ENCODE measurements around the gene FOXS1.
A peak's percentile ranks its signal among the peaks of the same experiment; 100 is the strongest.
"Not testable (repeated sequence)": the region's sequence is repeated elsewhere in the genome, so short reads cannot be mapped to it uniquely, and the experiment has no call there.

The FOXS1 gene

DNA sequence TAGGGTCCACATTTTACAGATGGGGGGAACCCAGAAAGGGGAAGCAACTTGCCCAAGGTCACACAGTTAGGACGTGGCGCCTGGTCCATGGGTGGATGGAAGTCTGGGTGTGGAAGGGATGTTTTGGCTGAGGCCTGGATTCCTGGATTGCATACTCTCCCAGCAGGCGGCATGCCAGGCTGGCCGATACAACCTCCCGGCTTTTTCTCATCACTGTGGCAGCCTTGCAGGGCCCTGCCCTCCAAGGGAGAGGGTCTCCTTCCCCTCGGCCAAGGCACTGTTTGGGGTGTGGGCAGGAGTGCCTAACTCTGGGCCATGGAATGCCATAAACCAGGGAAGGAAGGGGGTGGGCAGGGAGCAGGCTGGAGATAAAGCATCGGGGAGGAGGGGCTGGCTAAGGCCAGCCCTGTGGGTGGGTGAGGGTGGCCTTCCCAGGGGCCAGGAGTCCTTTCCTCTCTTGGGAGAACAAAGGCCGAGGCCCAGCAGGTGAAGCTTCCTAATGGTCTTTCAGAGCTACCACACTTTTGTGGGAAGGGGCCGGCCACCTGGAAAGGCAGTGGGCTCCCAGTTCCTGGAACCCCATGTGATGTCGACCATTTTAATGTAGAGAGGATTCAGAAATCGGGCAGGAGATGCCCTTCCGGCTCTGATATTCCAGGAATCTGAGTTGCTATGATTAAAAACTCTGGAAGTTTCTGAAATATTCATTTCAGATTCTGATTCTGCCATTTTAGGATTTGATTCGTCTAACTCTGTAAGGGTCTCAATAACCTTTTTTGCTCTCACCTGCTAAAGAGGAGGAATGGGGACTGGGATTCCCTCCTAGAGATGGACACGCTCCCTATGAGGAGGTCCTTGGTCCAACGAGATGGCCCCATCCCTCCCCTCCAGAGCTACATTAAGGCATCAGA is 4.2 kb downstream of the FOXS1 start:
- no peak for DNase-seq (ENCODE audit: low read depth in 2 of 2)

DNA sequence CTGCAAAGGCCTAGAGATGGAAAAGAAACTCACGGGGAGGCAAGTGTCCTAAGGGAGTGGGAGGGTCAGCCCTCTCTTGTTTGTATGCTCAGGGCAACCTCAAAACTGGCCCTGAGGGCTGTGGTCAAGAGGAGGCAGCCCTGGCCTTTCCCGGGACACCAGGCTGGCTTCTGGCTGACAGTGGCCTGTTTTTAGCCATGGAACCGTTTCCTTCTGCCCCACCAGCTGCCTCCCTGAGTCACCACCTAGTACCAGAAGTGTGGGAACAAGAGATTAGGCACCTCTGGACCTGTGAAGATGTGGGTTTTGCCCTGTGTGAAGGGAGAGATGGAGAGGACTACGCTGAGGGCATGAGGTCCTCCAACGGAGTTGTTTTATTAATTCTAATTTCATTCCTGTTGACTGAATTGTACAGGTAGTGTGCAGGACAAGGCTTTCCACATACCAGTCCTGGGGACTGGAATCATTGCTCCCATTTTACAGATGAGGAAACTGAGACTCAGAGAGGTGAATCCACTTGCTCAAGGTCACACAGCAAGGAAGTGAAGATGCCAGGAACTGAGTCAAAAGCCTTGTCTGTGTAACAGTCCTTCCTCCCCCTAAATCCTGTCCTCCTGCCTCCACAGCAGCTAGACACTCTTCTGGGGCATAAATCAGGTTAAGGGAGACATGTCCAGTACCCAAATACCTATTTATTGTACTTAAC is 5.5 kb downstream of the FOXS1 start:
- DNase-seq (ENCODE audit: low read depth in 2 of 2), result no peak

- no peak for DNase-seq (ENCODE audit: low read depth in 2 of 2)
Observed at GRCh38 chr20:31838646-31839292, 6.6 kb downstream of the FOXS1 start.

- DNase-seq (ENCODE audit: low read depth in 2 of 2), result no peak
Observed at GRCh38 chr20:31837896-31838397, 7.5 kb downstream of the FOXS1 start.

DNA sequence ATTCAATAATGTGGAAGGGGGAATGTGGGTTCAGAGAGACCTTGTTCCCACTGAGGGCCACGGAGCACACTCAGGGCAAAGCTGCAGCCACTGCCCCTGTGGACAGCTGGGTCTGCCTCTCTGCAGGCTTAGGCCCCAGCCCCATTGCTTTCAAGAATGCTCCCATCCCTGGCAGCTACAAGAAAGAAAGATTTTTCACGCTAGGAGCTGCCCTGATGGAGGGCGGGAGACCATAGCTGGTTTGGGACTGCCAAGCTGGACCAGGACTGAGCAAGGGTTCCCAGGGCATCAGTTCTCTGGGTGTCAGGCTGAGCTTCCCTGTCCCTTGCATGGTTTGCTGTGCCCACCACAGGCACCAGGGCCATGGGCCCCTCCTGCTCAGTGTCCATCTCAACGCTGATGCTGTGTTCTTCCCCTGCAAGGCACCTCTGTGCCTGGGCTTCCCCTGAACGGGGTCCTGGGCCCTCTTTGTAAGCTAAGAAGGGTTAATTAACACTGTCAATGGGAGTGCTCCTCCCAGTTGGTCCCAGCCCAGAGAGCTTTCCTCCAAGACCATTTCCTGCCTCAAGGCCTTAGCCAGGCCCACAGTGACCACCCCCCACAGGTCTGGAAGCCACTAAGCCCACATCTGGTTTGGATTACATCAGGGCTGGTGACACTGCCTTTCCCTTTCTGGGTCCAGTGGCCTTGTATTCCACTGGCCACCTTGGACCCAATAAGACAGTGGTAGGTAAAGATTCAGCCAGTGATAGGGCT is 8.4 kb downstream of the FOXS1 start:
- no peak for DNase-seq (ENCODE audit: low read depth in 2 of 2)

DNA sequence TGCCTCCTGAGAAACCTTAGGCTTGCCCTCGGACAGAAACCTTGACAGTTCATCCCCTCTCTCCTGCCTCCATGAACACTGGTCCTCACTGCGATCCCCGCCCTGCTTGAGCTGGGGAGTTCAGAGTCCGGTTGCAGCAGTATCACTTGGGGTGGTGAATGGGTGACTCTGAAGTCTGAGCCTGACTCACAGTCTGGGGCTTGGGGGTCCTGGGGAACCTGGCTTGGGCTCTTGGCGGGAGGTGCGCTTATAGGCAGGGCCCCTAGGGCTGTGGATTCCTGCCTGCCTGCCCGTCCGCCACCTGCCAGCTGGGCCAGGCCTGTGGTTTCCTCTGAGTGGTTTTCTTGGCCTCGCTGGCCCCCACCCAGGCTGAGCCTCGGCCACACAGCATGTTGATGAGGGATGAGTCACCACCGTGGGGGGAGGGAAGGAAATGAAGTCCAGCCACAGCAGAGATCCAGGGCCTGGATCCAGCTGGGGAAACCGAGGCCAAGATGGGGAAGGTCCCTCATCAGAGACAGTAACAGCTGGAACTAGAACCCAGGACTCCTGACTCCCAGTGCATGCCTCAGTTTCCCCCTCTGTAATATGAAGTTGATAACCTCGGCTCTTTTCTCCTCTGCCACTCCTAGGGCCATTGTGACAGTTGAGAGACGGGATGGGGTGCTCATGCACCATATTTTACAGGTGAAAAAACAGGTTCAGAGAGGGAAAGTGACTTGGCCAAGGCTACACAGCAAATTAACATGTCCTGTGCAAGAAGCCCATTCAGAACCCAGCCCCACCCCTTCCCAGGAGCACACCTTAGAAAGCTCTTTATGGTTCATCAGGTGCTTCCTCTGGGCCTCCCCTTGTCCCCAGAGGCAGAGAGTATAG is 9.2 kb downstream of the FOXS1 start:
- peak in 1 of 2 donors; percentile 5 for DNase-seq (ENCODE audit: low read depth in 2 of 2)

DNA sequence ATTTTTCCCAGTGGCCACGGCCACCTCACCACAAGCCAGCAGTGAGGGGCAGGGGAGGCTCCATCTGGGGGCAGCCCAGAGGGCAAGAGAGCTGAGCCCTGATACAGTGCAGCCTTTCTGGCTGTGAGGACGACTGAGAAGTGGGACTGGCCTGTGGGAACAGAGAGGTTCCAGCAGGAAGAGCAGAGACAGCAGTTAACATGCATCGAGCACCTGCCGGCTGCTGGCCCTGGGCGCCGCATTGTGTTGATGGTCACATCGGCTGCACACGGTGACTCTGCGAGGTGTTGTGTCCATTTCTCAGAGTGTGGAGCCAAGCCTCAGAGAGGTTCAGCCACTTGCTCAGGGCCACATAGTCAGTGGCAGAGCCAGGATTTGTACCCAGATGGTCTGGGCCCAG is 9.8 kb downstream of the FOXS1 start:
- DNase-seq (ENCODE audit: low read depth in 2 of 2), result no peak

DNA sequence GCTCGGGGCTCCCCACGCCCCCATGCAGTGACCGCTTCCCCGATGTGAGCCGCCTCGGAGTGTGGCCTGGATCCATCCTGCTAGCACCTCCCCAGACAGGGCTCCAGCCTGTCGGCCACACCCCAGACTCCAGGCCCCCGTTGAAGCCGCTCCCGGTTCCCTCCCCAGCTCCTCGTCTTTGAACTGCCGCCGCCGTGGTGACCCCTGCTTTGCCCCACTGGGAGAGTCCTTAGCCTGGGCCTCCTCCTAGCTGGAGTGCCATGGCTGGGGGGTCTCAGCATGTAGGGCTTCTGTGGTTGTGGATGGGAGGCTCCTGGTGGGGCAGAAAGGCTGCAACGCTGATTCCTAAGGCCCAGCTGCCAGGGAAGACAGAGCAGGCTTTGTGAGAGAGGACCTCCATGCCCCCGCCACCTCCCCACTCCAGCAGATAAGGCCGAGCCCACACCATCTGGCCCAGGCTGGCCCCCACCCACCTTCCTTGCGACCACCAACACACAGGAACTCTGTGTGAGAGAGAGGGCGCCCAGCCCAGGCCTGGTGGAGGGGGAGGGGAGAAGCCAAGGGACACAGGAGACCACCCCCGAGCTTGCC is 11.4 kb downstream of the FOXS1 start:
- DNase-seq (ENCODE audit: low read depth in 2 of 2), result no peak

DNA sequence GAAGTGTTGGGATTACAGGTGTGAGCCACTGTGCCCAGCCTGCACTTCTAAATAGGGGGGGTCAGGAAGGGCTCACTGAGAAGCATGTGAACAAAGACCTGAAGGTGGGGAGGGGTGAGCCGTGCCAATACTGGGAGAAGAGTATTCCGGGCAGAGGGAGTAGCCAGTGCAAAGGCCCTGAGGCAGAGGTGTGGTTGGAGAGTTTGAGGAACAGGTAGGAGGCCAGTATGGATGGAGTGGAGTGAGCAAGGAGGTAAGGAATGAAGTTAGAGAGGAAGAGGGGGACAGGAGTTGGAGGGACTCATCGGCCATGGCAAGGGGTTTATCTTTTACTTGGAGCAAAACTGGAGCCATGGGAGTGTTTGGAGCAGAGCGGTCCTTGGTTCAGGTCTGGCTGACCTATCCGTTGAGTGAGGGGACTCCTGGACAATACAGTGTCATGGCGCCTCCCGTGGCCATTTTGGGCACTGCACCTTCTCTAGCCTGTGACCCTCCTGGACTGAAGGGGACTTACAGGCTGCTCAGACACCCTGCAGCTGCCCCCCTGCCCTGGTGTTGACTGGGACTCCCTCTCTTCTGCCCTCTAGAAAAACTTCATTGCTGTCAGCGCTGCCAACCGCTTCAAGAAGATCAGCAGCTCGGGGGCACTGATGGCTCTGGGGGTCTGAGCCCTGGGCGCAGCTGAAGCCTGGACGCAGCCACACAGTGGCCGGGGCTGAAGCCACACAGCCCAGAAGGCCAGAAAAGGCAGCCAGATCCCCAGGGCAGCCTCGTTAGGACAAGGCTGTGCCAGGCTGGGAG is 12.1 kb downstream of the FOXS1 start:
- peak; percentile 26 to 28 for DNase-seq (ENCODE audit: low read depth in 2 of 2)

GRCh38 chr20:31831771-31832306 is 13.6 kb downstream of the FOXS1 start:
- no peak for DNase-seq (ENCODE audit: low read depth in 2 of 2)

DNA sequence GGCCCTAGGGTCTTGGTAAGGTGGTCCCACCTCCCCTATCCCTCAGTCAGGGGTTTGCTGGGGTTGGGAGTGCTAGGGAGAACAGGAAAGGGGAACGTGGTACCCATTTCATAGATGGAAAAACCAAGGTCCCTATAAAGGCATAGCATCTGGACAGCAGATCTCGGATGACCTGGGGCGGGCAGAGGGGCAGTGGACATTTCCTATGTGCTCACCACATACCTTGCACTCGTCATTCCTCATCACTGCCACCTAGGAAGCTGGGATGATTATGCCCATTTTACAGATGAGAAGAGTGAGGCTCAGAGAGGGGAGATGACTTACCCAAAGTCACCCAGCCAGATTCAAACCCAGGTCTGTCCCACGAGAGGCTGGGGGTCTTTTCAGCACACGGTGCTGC is 14.2 kb downstream of the FOXS1 start:
- no peak for DNase-seq (ENCODE audit: low read depth in 2 of 2)

DNA sequence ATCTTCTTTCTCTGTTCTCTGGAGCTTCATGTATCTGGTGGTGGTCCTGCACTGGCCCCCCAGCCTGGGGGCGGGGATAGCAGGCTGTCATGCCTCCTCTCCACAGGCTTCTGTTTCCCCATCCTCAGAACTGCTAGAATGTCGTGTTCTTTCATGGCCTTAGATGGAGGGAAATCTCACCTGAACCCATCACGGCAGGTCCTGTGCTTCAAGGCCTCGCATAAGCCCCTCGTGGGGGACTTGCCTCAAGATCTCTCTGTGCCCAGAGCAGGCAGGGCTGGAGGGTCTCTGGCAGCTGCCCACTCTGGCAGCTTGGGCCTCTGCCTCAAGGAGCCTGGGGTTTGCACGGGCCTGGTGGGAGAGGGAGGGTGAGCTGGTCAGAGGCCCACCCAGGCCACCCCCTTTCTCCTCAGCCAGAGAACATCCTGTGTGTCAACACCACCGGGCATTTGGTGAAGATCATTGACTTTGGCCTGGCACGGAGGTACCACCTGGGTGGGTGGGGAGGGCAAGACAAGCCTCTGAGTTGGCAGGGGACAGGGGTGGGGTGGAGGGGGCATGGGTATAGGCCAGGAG is 14.9 kb downstream of the FOXS1 start:
- no peak for DNase-seq (ENCODE audit: low read depth in 2 of 2)

DNA sequence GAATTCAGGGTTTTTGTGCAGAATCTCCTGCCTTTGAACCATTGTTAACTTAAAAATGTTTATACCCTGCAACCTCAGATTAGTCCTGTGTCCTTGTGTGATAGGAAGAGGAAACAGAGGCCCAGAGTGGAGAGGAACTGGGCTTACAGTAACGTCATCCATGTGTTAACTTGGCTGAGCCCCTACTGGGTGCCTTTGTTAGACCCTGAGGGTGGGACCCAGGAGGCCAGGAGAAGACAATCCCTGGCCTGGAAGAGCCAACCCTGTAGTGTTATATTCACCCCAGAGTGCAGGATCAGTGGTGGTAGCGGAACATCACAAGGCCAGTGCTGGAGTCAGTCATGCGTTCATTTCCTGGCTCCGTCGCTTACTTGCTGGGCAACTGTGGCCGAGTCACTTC is 15.7 kb downstream of the FOXS1 start:
- no peak for DNase-seq (ENCODE audit: low read depth in 2 of 2)

- not testable (repeated sequence) for DNase-seq (ENCODE audit: low read depth in 2 of 2)
Observed at GRCh38 chr20:31828016-31828415, 17.4 kb downstream of the FOXS1 start.

DNA sequence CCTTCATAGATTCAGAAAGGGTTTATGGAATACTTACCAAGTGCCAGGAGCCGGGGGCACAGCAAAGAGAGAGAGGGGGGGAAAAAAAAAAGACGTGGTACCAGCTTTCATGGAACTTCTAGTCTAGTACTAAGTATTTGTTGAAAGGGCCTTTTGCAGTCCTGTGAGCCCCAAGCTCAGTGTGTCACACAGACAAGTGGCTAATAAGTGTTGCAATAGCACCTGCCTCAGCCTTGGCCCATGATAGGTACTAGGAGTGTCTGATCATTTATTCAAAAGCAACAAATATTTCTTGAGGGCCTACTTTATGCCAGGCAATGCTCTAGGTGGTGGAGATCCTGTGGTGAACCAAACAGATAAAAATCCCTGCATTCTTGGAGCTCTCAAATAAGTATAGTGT is 18.3 kb downstream of the FOXS1 start:
- no peak for DNase-seq (ENCODE audit: low read depth in 2 of 2)

GRCh38 chr20:31826074-31826473 is 19.3 kb downstream of the FOXS1 start:
- DNase-seq (ENCODE audit: low read depth in 2 of 2), result no peak

DNA sequence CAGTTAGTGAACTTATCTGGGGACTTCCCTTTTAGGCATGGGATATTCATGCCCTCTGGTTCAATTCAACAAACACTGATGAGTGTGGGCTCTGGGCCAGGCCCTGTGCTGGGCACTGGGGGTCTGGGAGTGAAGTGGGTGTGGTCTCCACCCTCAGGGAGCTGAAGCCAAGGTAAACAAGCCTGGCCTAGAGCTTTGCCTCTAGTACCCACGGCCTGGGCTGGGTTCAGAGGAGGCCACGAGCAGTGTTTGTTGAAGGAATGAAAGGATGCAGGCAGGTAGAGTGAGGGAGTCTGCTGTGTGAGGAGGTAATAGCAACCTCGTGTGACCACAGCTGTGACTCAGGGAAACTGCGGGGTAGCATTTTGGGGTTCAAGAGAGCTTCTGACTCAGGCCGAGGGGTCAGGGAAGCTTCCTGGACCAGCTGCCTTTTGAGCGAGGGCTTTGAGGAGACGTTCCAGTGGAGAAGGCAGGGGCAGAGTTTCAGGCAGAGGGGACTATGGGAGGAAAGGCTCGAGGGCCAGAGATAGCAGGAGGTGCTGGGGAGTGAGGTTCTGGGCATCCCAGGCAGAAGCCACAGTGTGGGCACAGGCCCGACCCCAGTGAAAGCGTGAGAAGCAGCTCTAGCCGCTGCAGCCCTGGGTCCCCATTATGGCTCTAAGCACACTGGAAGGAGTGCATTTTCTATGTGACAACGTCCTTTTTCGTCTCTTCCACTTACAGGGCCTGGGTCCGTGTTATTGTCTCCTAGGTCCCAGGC is 20.7 kb downstream of the FOXS1 start:
- DNase-seq (ENCODE audit: low read depth in 2 of 2), result no peak

- no peak for DNase-seq (ENCODE audit: low read depth in 2 of 2)
Observed at GRCh38 chr20:31824125-31824485, 21.3 kb downstream of the FOXS1 start.
